GM21381 (cell line): Measurements from ENCODE around the gene C20orf204.

ENCODE experiments used
- ATAC-seq: cut with Tn5 transposase; IDR thresholded peaks from one replicate; pipeline ENCODE4 v1.9.1; 2021; ENCODE audit warnings: mild to moderate bottlenecking, moderate library complexity; ENCODE audit not compliant: unreplicated experiment

The C20orf204 gene

DNA sequence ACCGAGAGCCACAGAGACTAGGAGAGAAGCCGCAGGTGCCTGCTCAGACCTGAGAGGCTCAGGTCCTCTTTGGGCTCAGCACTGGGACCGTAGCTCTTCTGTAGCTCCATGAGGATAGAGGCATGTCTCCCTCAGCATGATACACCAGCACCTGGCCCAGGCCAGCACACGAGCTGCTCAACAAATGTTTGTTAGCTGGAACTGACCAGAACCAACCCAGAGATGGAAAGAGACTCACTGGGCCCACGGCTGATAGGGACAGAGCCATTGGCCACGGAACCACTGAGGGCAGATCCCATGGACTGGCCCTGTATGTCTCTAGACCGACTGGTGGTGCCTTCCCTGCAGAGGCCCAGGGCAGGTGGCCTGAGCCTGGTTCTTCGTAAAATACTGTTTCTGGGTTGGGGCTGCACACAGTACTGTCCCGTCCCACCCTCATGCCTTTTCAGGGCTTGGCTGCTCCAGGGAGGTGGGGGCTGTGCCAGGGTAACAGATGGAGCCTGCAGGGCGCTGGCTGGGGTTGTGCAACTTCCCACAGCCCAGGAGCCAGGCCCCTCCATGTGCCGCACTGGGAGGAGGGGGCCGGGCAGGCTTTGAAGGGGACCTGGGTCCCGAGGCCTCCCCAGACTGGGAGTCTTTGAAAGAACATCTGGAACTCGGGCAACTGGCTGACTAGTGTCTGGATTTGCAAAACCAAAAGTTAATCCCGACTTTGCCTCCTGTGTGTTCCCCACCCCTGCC is 5.2 kb downstream of the C20orf204 start:
- no peak for ATAC-seq

- ATAC-seq = no peak
Observed at GRCh38 chr20:64041781-64042053, 5.7 kb downstream of the C20orf204 start.

- no peak for ATAC-seq
Observed at GRCh38 chr20:64042054-64042781, 6.2 kb downstream of the C20orf204 start.

DNA sequence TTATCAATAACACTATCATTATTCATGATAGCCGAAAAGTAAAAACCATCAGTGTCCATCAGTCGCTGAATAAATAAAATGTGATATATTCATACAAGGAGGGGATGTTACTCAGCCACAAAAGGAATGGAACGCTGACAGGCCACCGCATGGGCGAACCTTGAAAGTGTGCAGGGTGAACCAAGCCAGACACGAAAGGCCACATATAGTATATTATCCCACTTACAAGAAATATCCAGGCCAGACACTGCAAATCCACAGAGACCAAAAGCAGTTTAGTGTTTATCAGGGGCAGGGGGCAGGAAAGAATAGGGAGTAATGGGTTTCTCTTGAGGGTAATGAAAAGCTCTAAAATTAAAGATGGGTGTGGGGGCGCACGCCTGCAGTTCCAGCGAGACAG is 7.8 kb downstream of the C20orf204 start:
- no peak for ATAC-seq

DNA sequence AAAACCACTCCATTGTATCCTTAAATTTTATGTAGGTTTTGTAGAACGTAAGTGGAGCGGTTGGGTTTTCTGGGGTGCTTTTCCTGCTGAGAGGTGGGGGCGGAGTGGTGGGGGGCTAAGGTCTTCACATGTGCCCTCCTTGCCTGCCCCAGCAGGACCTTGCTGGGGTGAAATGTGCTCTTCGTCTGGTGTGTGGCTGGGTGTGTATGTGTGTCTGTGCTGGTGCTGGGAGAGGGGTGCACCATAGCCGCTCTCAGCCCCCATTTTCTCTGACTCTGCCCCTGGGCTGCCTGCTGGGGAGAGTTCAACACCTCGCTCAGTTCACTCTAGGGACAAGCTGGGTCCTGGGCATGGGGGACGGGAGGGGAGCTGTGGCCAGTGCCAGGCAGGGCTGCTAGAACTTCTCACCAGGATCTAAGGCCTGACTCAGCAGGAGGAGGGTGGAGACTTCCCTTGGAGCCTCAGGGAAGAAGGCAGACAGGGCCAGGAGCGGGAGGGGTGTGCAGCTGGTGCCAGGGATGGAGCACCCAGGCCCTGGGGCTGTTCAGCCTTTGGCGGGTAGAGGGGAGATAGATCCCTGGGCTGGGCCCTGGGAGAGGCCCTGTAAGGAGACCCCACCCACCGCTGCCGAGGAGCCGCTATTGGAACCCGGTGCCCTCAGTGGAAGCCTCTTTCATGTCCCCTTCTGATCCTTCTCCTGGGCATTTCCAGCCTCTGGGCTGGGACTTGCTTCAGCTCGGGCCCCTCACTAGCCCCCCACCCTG is 8.7 kb downstream of the C20orf204 start:
- no peak for ATAC-seq

- no peak for ATAC-seq
Observed at GRCh38 chr20:64045346-64046011, 9.5 kb downstream of the C20orf204 start.

- no peak for ATAC-seq
Observed at GRCh38 chr20:64047046-64047389, 11.0 kb downstream of the C20orf204 start.

- ATAC-seq = no peak
Observed at GRCh38 chr20:64047968-64048401, 12.0 kb downstream of the C20orf204 start.

DNA sequence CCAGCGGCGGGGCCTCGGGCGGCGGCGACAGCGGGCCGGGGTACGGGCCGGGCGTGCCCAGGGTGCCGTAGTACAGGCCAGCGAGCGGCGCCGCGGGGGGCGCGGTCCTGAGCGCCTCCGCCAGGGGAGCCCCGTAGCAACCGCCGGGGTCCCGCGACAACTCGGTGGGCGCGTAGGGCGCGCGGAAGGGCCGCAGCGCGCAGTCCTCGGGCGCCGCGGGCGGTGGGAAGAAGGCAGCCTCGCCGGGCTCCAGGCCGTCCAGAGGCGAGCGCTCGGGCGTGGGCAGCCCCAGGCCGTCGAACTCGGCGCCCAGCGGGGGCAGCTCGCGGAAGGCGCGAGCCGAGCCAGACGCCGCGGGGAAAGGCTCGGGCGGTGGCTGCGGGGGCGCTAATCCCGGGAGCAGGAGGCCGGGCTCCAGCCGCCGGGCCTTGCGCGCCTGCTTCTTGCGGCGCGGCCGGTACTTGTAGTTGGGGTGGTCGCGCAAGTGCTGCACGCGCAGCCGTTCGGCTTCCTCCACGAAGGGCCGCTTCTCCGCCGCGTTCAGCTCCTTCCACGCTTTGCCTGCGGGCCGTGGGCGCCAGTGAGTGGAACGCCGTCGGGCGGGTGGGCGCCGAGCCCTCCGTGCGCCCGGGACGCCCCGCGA is 12.5 kb downstream of the C20orf204 start:
- ATAC-seq = no peak

- no peak for ATAC-seq
Observed at GRCh38 chr20:64049060-64049877, 13.3 kb downstream of the C20orf204 start, which contains the start of gene SOX18. TSS of gene SOX18 (minus strand) at chr20:64049639. CDS start at chr20:64049516, 123 bp downstream.

- ATAC-seq = no peak
Observed at GRCh38 chr20:64049878-64050260, 13.9 kb downstream of the C20orf204 start.

DNA sequence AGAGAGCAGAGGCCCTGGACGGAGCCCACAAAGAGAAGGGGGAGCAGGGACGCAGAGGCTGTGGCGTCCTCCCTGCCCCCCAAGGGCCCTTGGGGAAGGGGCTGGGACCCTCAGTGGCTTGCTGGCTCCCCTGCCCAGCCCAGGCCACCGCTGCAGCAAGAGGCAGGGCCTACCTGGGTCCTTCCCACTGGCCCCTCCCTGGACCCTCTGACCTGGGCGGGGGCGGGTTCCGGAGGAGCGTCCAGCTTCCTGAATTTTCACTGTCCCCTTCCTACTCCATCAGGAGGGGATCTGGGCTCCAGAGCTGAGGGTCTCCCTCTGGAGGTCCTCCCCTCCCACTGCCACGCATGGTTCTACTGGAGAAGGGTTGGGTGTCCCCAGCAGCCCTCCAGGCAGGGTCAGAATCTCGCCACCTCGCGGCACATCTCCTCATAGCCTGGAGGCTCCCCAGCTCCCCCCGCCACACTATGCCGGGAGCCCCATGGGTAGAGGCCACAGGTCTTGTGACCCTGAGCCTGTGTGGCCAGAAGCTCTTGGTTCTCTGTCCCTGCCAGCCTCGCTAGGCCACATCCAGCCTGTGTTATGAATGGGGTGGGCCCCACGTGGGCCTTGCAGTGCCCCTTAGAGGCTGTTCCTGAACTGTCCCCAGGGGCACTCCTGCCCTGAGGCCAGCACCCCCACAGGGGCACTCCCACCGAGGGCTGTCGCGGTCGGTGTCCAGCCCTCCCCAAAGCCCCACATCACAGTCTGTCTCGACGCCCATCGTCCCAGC is 14.5 kb downstream of the C20orf204 start:
- no peak for ATAC-seq

GRCh38 chr20:64051033-64051452 is 15.1 kb downstream of the C20orf204 start:
- ATAC-seq = no peak

DNA sequence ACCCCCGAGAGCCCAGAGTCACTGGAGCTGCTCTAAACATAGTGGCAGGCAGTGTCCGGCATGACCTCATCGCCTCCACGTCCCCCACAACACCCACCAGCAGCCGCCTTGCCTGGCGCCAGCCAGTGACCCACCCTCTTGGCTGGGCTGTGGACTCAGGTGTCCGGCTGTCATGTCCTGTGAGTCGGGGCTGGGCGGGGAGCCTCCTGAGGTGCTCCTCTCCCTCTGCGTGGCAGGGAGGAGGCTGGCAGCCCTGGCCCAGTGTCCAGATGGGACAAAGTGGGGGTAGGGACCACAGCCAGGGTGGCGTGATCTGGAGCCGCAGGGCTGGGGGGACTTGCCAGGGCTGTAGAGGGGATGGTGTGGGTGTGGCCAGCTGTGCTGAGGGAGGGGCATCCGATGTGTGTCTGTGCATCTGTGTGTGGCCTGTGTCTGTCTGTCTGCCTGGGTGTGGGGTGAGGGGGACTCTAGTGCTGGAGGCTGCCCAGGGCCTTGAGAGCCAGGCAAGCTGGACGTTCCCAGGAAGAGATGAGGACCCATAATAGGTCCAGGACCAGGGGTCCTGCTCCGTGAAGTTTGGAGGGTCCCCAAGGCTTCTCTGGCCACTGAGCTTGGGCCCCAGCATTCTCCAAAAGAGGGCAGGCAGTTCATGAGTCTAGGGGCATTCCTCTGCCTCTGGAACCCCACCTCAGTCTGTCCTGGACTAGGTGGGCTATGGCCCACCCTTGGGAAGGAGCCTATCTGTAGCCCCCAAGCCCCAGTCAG is 15.8 kb downstream of the C20orf204 start:
- ATAC-seq = no peak

- ATAC-seq = no peak
Observed at GRCh38 chr20:64052326-64052722, 16.3 kb downstream of the C20orf204 start.

- no peak for ATAC-seq
Observed at GRCh38 chr20:64052987-64053840, 17.2 kb downstream of the C20orf204 start.

GRCh38 chr20:64053841-64054661 is 18.1 kb downstream of the C20orf204 start:
- ATAC-seq = no peak
